Measurements from ENCODE around the gene TMEM214.
A peak's percentile ranks its signal among the peaks of the same experiment; 100 is the strongest.
"Not testable (repeated sequence)": the region's sequence is repeated elsewhere in the genome, so short reads cannot be mapped to it uniquely, and the experiment has no call there.

The TMEM214 gene

GRCh38 chr2:27071277-27071989, 38.7 kb downstream of the TMEM214 start, which contains the start of gene OST4:
Gene OST4, minus strand, starts transcription at chr2:27071654.
- peak; percentile 72 for DNase-seq

GRCh38 chr2:27071990-27072830, 39.4 kb downstream of the TMEM214 start:
- no peak for DNase-seq

GRCh38 chr2:27072920-27073319, 40.2 kb downstream of the TMEM214 start:
- no peak for DNase-seq

GRCh38 chr2:27073782-27074181, 41.0 kb downstream of the TMEM214 start:
- no peak for DNase-seq

GRCh38 chr2:27074738-27075565, 42.2 kb downstream of the TMEM214 start:
- no peak for DNase-seq

GRCh38 chr2:27075566-27075871, 42.8 kb downstream of the TMEM214 start:
- not testable (repeated sequence) for DNase-seq

- DNase-seq = no peak
These were observed 43.6 kb downstream of the TMEM214 start for GRCh38 chr2:27076323-27076722.

- DNase-seq = no peak
These were observed 44.5 kb downstream of the TMEM214 start for GRCh38 chr2:27077231-27077630.

GRCh38 chr2:27078267-27079194, 45.8 kb downstream of the TMEM214 start, which contains the start of gene EMILIN1:
Gene EMILIN1, plus strand, starts transcription at chr2:27078615. Its CDS starts 451 bp downstream, at chr2:27079066.
- no peak for DNase-seq

- no peak for DNase-seq
These were observed 46.7 kb downstream of the TMEM214 start for GRCh38 chr2:27079233-27080139.

GRCh38 chr2:27080140-27080469, 47.3 kb downstream of the TMEM214 start:
- DNase-seq = no peak

- DNase-seq = no peak
These were observed 47.8 kb downstream of the TMEM214 start for GRCh38 chr2:27080603-27080936.

GRCh38 chr2:27081984-27082772, 49.4 kb downstream of the TMEM214 start:
- DNase-seq = no peak

GRCh38 chr2:27082773-27083409, 50.1 kb downstream of the TMEM214 start:
- no peak for DNase-seq

- no peak for DNase-seq
These were observed 50.9 kb downstream of the TMEM214 start for GRCh38 chr2:27083410-27084296.

- no peak for DNase-seq
These were observed 51.7 kb downstream of the TMEM214 start for GRCh38 chr2:27084297-27085061.

- no peak for DNase-seq
These were observed 52.4 kb downstream of the TMEM214 start for GRCh38 chr2:27085062-27085672.

GRCh38 chr2:27085673-27086089, 52.9 kb downstream of the TMEM214 start:
- DNase-seq = no peak

Data from NCI-H526 treated with DMSO at 0.1 percent for 48 hours (cell line).